Measurements from ENCODE around the gene IL1RAPL1.

GRCh38 chrX:28888416-28888815, 301.2 kb downstream of the IL1RAPL1 start:
- no peak for TF ChIP-seq CTCF (IDR thresholded peaks at IDR 0.05; ENCODE audit: low read depth, low read length)
- TF ChIP-seq POLR2A (IDR thresholded peaks at IDR 0.05; ENCODE audit: extremely low read depth, insufficient read length): no peak
- no peak for TF ChIP-seq MYC (IDR thresholded peaks at IDR 0.05; ENCODE audit: low read depth, low read length)

Data from NB4 (cell line).